Prostate gland (tissue), 2 donors: Measurements from ENCODE around the gene NCF4. TPM values are rescaled to one million over a fixed set of nuclear protein-coding genes. Genes with fewer than 3 reads are reported as not detected.

Experiments
- DNase-seq: peaks from one replicate; pipeline ENCODE4 v3.0.0-alpha.2; 2019; ENCODE audit warnings: low spot score
- H3K27ac ChIP-seq, 2 donors: fragments of 200-600 bp; sonication (generic); 2 replicates each; pipeline ENCODE4 v1.5.1; 2017 to 2019
- H3K27me3 ChIP-seq: fragments of 200-600 bp; sonication (generic); replicated peaks from 2 replicates; pipeline ENCODE4 v1.5.1; 2019; ENCODE audit not compliant: insufficient read depth
- H3K36me3 ChIP-seq, 2 donors: fragments of 200-600 bp; sonication (generic); 1 replicate in 1 of 2; 2 replicates in 1 of 2; pipeline versions ENCODE4 v1.5.1 to v1.8.1; 2017 to 2019
- H3K4me1 ChIP-seq: fragments of 200-600 bp; sonication (generic); replicated peaks from 2 replicates; pipeline ENCODE4 v1.5.1; 2019
- H3K4me3 ChIP-seq, 2 donors: fragments of 200-600 bp; sonication (generic); 2 replicates each; pipeline ENCODE4 v1.5.1; 2017 to 2019
- H3K9me3 ChIP-seq: fragments of 200-600 bp; sonication (generic); 2 replicates; pipeline ENCODE4 v1.5.1; 2017
- POLR2A ChIP-seq: fragments of 450-650 bp; IDR thresholded peaks from one replicate; pipeline ENCODE4 v1.6.1; 2016; ENCODE audit warnings: antibody characterized with exemption, mild to moderate bottlenecking
- POLR2AphosphoS5 ChIP-seq: sonication (generic); formaldehyde crosslinking; IDR thresholded peaks from one replicate; pipeline ENCODE4 v1.6.1; 2017; ENCODE audit warnings: antibody characterized with exemption
- WGBS: methylation state at CpG from one replicate; pipeline ENCODE4 v1.1.5; 2018; 5-methylcytosine and 5-hydroxymethylcytosine counted together
- intact Hi-C: fragments of 100-400 bp; cut with DNase I; formaldehyde crosslinking; loops from one replicate; pipeline ENCODE4 v1.14.2; 2022
- total RNA-seq, 2 donors: library from RNA; depleted of rRNA; stranded (reverse); fragments of >200 nt; gene quantifications; one replicate each; pipeline ENCODE4 v1.1.0, GENCODE V29; 2016
- TF ChIP-seq, protein P1 (sequence below), 4 experiments: fragments of 200-600 bp in 2 of 4; fragments of 450-650 bp in 2 of 4; sonication (generic) in 2 of 4; IDR thresholded peaks; 1 replicate in 3 of 4; 2 replicates in 1 of 4; pipeline ENCODE4 v1.5.1; 2016 to 2019; ENCODE audit warnings: antibody characterized with exemption in 4 of 4, mild to moderate bottlenecking in 2 of 4, moderate library complexity in 2 of 4

Gene NCF4
- total RNA-seq, 2 donors from 2014 or later: 0.91 to 3.5 TPM

GRCh38 chr22:36891646-36892045 is 30.8 kb downstream of the NCF4 start:
- Histone ChIP-seq H3K36me3 (no peaks in the 10 kb centered on the region), H3K27ac (no peak overlapping the region), H3K9me3 (no peaks in the 10 kb centered on the region), H3K4me3 (no peak overlapping the region), H3K4me1 (no peaks in the 10 kb centered on the region), H3K27me3 (no peaks in the 10 kb centered on the region)
- TF ChIP-seq, protein P1, sequence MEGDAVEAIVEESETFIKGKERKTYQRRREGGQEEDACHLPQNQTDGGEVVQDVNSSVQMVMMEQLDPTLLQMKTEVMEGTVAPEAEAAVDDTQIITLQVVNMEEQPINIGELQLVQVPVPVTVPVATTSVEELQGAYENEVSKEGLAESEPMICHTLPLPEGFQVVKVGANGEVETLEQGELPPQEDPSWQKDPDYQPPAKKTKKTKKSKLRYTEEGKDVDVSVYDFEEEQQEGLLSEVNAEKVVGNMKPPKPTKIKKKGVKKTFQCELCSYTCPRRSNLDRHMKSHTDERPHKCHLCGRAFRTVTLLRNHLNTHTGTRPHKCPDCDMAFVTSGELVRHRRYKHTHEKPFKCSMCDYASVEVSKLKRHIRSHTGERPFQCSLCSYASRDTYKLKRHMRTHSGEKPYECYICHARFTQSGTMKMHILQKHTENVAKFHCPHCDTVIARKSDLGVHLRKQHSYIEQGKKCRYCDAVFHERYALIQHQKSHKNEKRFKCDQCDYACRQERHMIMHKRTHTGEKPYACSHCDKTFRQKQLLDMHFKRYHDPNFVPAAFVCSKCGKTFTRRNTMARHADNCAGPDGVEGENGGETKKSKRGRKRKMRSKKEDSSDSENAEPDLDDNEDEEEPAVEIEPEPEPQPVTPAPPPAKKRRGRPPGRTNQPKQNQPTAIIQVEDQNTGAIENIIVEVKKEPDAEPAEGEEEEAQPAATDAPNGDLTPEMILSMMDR (IDR thresholded peaks at IDR 0.05): no peak
- TF ChIP-seq POLR2AphosphoS5 (no peak), POLR2A (no peak)
- WGBS: 64% methylated on average over 1 of the region's 1 CpG
- intact Hi-C loops: no loop called here
- no peak for DNase-seq

DNA sequence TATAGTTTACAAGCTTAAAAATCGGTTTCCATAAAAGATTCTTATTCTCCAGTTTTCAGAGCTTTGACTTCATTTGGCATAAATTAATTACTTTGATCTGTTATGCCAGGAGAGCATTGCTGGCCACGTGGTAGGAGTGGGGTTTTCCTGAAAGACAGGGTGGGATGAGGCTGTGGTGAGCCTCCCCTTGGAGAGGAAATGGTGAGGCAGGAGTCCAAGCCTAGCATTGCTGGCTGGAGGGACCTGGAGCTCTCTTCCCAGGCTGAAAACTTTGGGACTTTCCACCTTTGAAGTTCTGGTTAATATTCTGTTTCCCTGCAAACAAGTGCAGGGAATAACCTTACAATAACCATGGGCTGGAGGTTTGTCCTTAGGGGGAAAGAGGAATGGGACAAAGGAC is 31.5 kb downstream of the NCF4 start:
- 38% methylated on average over 2 of the region's 2 CpGs for WGBS

DNA sequence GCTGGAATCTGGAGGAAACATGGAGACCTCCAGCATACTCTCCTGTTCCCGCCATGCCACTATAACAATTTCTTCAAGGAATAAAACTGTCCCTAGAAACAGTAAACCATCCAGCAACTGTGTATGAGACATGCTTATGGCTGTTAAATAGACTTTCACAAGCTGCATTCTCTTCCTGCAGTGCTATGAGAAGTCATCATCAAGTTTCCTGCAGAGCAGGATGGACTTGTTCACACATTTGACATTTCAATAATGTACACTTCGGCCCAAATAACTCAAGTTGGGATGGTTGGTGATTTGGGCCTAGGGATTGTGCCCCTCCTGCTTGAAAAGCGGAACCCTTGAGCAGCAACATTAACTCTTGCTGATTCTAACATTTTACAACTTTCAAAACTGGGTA is 32.5 kb downstream of the NCF4 start:
- TF ChIP-seq, protein P1 (IDR thresholded peaks at IDR 0.05): no peak
- no peak for TF ChIP-seq POLR2A
- TF ChIP-seq POLR2AphosphoS5: no peak
- 57% methylated on average over 3 of the region's 3 CpGs for WGBS
- no peaks in the 10 kb centered on the region for H3K9me3 ChIP-seq
- no peak overlapping the region for H3K27ac ChIP-seq
- H3K36me3 ChIP-seq: no peaks in the 10 kb centered on the region
- H3K4me1 ChIP-seq: no peaks in the 10 kb centered on the region
- no peak overlapping the region for H3K4me3 ChIP-seq
- DNase-seq: no peak
- H3K27me3 ChIP-seq: no peaks in the 10 kb centered on the region
- intact Hi-C loops: no loop called here

More for the DNA sequence above, 31.5 kb downstream of the NCF4 start:
- H3K36me3 ChIP-seq: no peaks in the 10 kb centered on the region
- DNase-seq: no peak
- no peaks in the 10 kb centered on the region for H3K27me3 ChIP-seq
- no peak overlapping the region for H3K27ac ChIP-seq
- intact Hi-C loops: no loop called here
- no peaks in the 10 kb centered on the region for H3K4me1 ChIP-seq
- TF ChIP-seq POLR2AphosphoS5: no peak
- no peak for TF ChIP-seq POLR2A
- TF ChIP-seq, protein P1 (IDR thresholded peaks at IDR 0.05): no peak
- H3K9me3 ChIP-seq: no peaks in the 10 kb centered on the region
- H3K4me3 ChIP-seq: no peak overlapping the region

- WGBS: 59% methylated on average over 1 of the region's 1 CpG
- Histone ChIP-seq H3K27ac (no peak overlapping the region), H3K4me1 (no peaks in the 10 kb centered on the region), H3K9me3 (no peaks in the 10 kb centered on the region), H3K36me3 (no peaks in the 10 kb centered on the region), H3K27me3 (no peaks in the 10 kb centered on the region), H3K4me3 (no peak overlapping the region)
- DNase-seq: no peak
- TF ChIP-seq POLR2A (no peak), POLR2AphosphoS5 (no peak)
- TF ChIP-seq, protein P1 (IDR thresholded peaks at IDR 0.05): no peak
- intact Hi-C loops: no loop called here
Observed at GRCh38 chr22:36894266-36894665, 33.5 kb downstream of the NCF4 start.

GRCh38 chr22:36897611-36898010 is 36.8 kb downstream of the NCF4 start:
- H3K27ac ChIP-seq: no peak overlapping the region
- no peak overlapping the region for H3K4me3 ChIP-seq
- H3K36me3 ChIP-seq: no peaks in the 10 kb centered on the region
- intact Hi-C loops: no loop called here
- no peak for DNase-seq
- no peaks in the 10 kb centered on the region for H3K4me1 ChIP-seq
- WGBS: 49% methylated on average over 3 of the region's 3 CpGs
- H3K9me3 ChIP-seq: no peaks in the 10 kb centered on the region
- H3K27me3 ChIP-seq: no peaks in the 10 kb centered on the region
- TF ChIP-seq POLR2A: no peak
- TF ChIP-seq, protein P1 (IDR thresholded peaks at IDR 0.05): no peak
- no peak for TF ChIP-seq POLR2AphosphoS5
